Karpas-422 (cell line): ENCODE results near the gene C17orf67. TPM values are rescaled to one million over a fixed set of nuclear protein-coding genes. Genes with fewer than 3 reads are reported as not detected.
A peak's percentile ranks its signal among the peaks of the same experiment; 100 is the strongest.

Experiments
- DNase-seq: peaks from one replicate; pipeline ENCODE4 v3.0.0-alpha.2; 2015
- H2AFZ ChIP-seq: fragments of 200-600 bp; sonication (generic); 2 replicates; pipeline ENCODE4 v1.6.1; 2014; ENCODE audit warnings: antibody characterized with exemption, low read length, mixed read lengths
- H3K27ac ChIP-seq: fragments of 200-600 bp; sonication (generic); 2 replicates; pipeline ENCODE4 v1.5.1; 2014; ENCODE audit warnings: mild to moderate bottlenecking, low read length, moderate library complexity
- H3K27me3 ChIP-seq: fragments of 200-600 bp; sonication (generic); 2 replicates; pipeline ENCODE4 v1.6.1; 2014; ENCODE audit warnings: low read length, mixed read lengths
- H3K36me3 ChIP-seq: fragments of 200-600 bp; sonication (generic); 2 replicates; pipeline ENCODE4 v1.6.1; 2014; ENCODE audit warnings: low read length, mixed read lengths; ENCODE audit not compliant: insufficient read depth
- H3K4me1 ChIP-seq: fragments of 200-600 bp; sonication (generic); 2 replicates; pipeline ENCODE4 v1.6.1; 2014; ENCODE audit warnings: mild to moderate bottlenecking, low read length, mixed read lengths
- H3K4me2 ChIP-seq: fragments of 200-600 bp; sonication (generic); 2 replicates; pipeline ENCODE4 v1.6.1; 2014; ENCODE audit warnings: low read length, low read depth, mild to moderate bottlenecking; ENCODE audit not compliant: poor library complexity, severe bottlenecking
- H3K4me3 ChIP-seq: fragments of 200-600 bp; sonication (generic); 2 replicates; pipeline ENCODE4 v1.5.1; 2014; ENCODE audit warnings: mild to moderate bottlenecking, antibody characterized with exemption, low read length, mixed read lengths
- H3K79me2 ChIP-seq: fragments of 200-600 bp; sonication (generic); 2 replicates; pipeline ENCODE4 v1.6.1; 2014; ENCODE audit warnings: mild to moderate bottlenecking, low read length, mixed read lengths
- H3K9ac ChIP-seq: fragments of 200-600 bp; sonication (generic); 2 replicates; pipeline ENCODE4 v1.6.0; 2014; ENCODE audit warnings: low read length
- H3K9me2 ChIP-seq: fragments of 200-600 bp; sonication (generic), shearing (Covaris generic); replicated peaks from 2 replicates; pipeline ENCODE4 v1.6.0; 2014; ENCODE audit warnings: mild to moderate bottlenecking, low read length, moderate library complexity; ENCODE audit not compliant: insufficient read depth
- H3K9me3 ChIP-seq: fragments of 300-700, 200-600 bp; sonication (generic); 2 replicates; pipeline ENCODE4 v1.6.1; 2014; ENCODE audit warnings: low read length, mixed read lengths
- H4K20me1 ChIP-seq: fragments of 200-600 bp; sonication (generic); 2 replicates; pipeline ENCODE4 v1.6.1; 2014; ENCODE audit warnings: mild to moderate bottlenecking, antibody characterized with exemption, low read length, low read depth; ENCODE audit not compliant: insufficient read depth
- total RNA-seq: library from RNA; depleted of rRNA; stranded (reverse); fragments of >200 nt; shearing (Covaris generic); gene quantifications from 2 replicates; pipeline ENCODE4 v1.2.3, GENCODE V29; 2014; ENCODE audit warnings: low replicate concordance

The C17orf67 gene
- total RNA-seq, 1 experiment from 2014 or later = not detected

- H3K4me3 ChIP-seq = no peak overlapping the region
Observed at GRCh38 chr17:56831369-56832095, 2.2 kb downstream of the C17orf67 start.

GRCh38 chr17:56830726-56831368 is 2.9 kb downstream of the C17orf67 start:
- no peaks in the 10 kb centered on the region for H3K9me3 ChIP-seq
- no peaks in the 10 kb centered on the region for H3K9me2 ChIP-seq
- H3K9ac ChIP-seq = no peak overlapping the region
- no peak overlapping the region for H3K4me3 ChIP-seq
- H3K27ac ChIP-seq = no peak overlapping the region
- no peak overlapping the region for H3K4me2 ChIP-seq
- no peak overlapping the region for H2AFZ ChIP-seq
- no peaks in the 10 kb centered on the region for H3K36me3 ChIP-seq
- no peaks in the 10 kb centered on the region for H3K79me2 ChIP-seq
- DNase-seq = no peak
- no peaks in the 10 kb centered on the region for H4K20me1 ChIP-seq
- H3K4me1 ChIP-seq = peaks cover 34% of the 10 kb centered on the region
- peaks cover 4% of the 10 kb centered on the region; the same call in 1 of the 2 replicates for H3K27me3 ChIP-seq

More at GRCh38 chr17:56831369-56832095, 2.2 kb downstream of the C17orf67 start:
- H3K9me3 ChIP-seq = no peaks in the 10 kb centered on the region
- H3K36me3 ChIP-seq = no peaks in the 10 kb centered on the region
- peaks cover 41% of the 10 kb centered on the region for H3K4me1 ChIP-seq
- no peak overlapping the region for H3K27ac ChIP-seq
- H3K9ac ChIP-seq = no peak overlapping the region
- H3K9me2 ChIP-seq = no peaks in the 10 kb centered on the region
- H3K79me2 ChIP-seq = no peaks in the 10 kb centered on the region
- H3K4me2 ChIP-seq = no peak overlapping the region
- no peaks in the 10 kb centered on the region; the same call in 1 of the 2 replicates for H4K20me1 ChIP-seq
- H3K27me3 ChIP-seq = peaks cover 4% of the 10 kb centered on the region; the same call in 1 of the 2 replicates
- DNase-seq = peak; percentile 14
- no peak overlapping the region for H2AFZ ChIP-seq

GRCh38 chr17:56826611-56827414 is 6.9 kb downstream of the C17orf67 start:
- H3K36me3 ChIP-seq = no peaks in the 10 kb centered on the region
- no peaks in the 10 kb centered on the region for H3K9me2 ChIP-seq
- H4K20me1 ChIP-seq = no peaks in the 10 kb centered on the region
- no peaks in the 10 kb centered on the region for H3K79me2 ChIP-seq
- peaks cover 11% of the 10 kb centered on the region for H3K4me1 ChIP-seq
- no peaks in the 10 kb centered on the region for H3K27me3 ChIP-seq
- H3K4me3 ChIP-seq = no peak overlapping the region
- H3K9ac ChIP-seq = no peak overlapping the region
- H3K9me3 ChIP-seq = no peaks in the 10 kb centered on the region
- H3K4me2 ChIP-seq = no peak overlapping the region
- H2AFZ ChIP-seq = no peak overlapping the region
- no peak for DNase-seq
- H3K27ac ChIP-seq = no peak overlapping the region

GRCh38 chr17:56824503-56824902 is 9.2 kb downstream of the C17orf67 start:
- H3K4me2 ChIP-seq = no peak overlapping the region
- H3K27ac ChIP-seq = no peak overlapping the region
- no peaks in the 10 kb centered on the region for H3K9me2 ChIP-seq
- no peaks in the 10 kb centered on the region for H3K79me2 ChIP-seq
- peaks cover 23% of the 10 kb centered on the region for H3K4me1 ChIP-seq
- no peak for DNase-seq
- H3K36me3 ChIP-seq = no peaks in the 10 kb centered on the region
- no peaks in the 10 kb centered on the region for H3K27me3 ChIP-seq
- H4K20me1 ChIP-seq = no peaks in the 10 kb centered on the region
- H2AFZ ChIP-seq = no peak overlapping the region
- H3K9me3 ChIP-seq = no peaks in the 10 kb centered on the region
- no peak overlapping the region for H3K9ac ChIP-seq
- no peak overlapping the region for H3K4me3 ChIP-seq

GRCh38 chr17:56823848-56824247 is 9.9 kb downstream of the C17orf67 start:
- Histone ChIP-seq H3K4me1 (peaks cover 24% of the 10 kb centered on the region), H3K27ac (no peak overlapping the region), H3K4me2 (no peak overlapping the region), H4K20me1 (no peaks in the 10 kb centered on the region), H3K9me3 (no peaks in the 10 kb centered on the region), H2AFZ (no peak overlapping the region), H3K9ac (no peak overlapping the region), H3K4me3 (no peak overlapping the region), H3K36me3 (no peaks in the 10 kb centered on the region), H3K27me3 (no peaks in the 10 kb centered on the region), H3K9me2 (no peaks in the 10 kb centered on the region), H3K79me2 (no peaks in the 10 kb centered on the region)
- DNase-seq = no peak

GRCh38 chr17:56822725-56823124 is 11.0 kb downstream of the C17orf67 start:
- H3K9me2 ChIP-seq = no peaks in the 10 kb centered on the region
- no peaks in the 10 kb centered on the region for H3K36me3 ChIP-seq
- H3K9ac ChIP-seq = no peak overlapping the region
- DNase-seq = no peak
- no peaks in the 10 kb centered on the region for H3K9me3 ChIP-seq
- no peak overlapping the region for H3K4me3 ChIP-seq
- no peak overlapping the region for H3K27ac ChIP-seq
- peak overlapping the region; percentile 66 for H3K4me2 ChIP-seq
- H2AFZ ChIP-seq = no peak overlapping the region
- H4K20me1 ChIP-seq = no peaks in the 10 kb centered on the region
- peaks cover 24% of the 10 kb centered on the region for H3K4me1 ChIP-seq
- H3K27me3 ChIP-seq = no peaks in the 10 kb centered on the region
- no peaks in the 10 kb centered on the region for H3K79me2 ChIP-seq

GRCh38 chr17:56821847-56822534 is 11.7 kb downstream of the C17orf67 start:
- Histone ChIP-seq H3K36me3 (no peaks in the 10 kb centered on the region), H3K4me3 (peak overlapping the region; percentile 44), H3K9ac (no peak overlapping the region), H3K4me2 (peak overlapping the region; percentile 66), H3K79me2 (no peaks in the 10 kb centered on the region), H2AFZ (peak overlapping the region; percentile 12; the same call in 1 of the 2 replicates), H3K27ac (no peak overlapping the region), H4K20me1 (no peaks in the 10 kb centered on the region), H3K4me1 (peaks cover 24% of the 10 kb centered on the region), H3K9me3 (no peaks in the 10 kb centered on the region), H3K27me3 (no peaks in the 10 kb centered on the region), H3K9me2 (no peaks in the 10 kb centered on the region)
- peak; percentile 79 for DNase-seq
